Spinal cord (tissue), 10 donors: ENCODE measurements around the gene ARPP19. TPM values are rescaled to one million over a fixed set of nuclear protein-coding genes. Genes with fewer than 3 reads are reported as not detected.
A peak's percentile ranks its signal among the peaks of the same experiment; 100 is the strongest.
"Not testable (repeated sequence)": the region's sequence is repeated elsewhere in the genome, so short reads cannot be mapped to it uniquely, and the experiment has no call there.

Experiments
- DNase-seq, 6 donors: peaks; one replicate each; pipeline versions ENCODE4 v3.0.0 to v3.0.0-alpha.2; 2013 to 2015; ENCODE audit warnings: low spot score in 6 of 6, low read depth in 4 of 6
- H3K27ac ChIP-seq: one replicate; pipeline ENCODE4 v1.5.1; 2013; ENCODE audit warnings: low read depth, low read length, control low read depth
- H3K27me3 ChIP-seq: one replicate; pipeline ENCODE4 v1.6.1; 2013; ENCODE audit warnings: low read length; ENCODE audit not compliant: control insufficient read depth, insufficient read depth
- H3K36me3 ChIP-seq: one replicate; pipeline ENCODE4 v1.6.1; 2013; ENCODE audit warnings: low read length; ENCODE audit not compliant: control insufficient read depth, insufficient read depth
- H3K4me1 ChIP-seq: one replicate; pipeline ENCODE4 v1.6.1; 2013; ENCODE audit warnings: low read length; ENCODE audit not compliant: control insufficient read depth, insufficient read depth
- H3K4me3 ChIP-seq: one replicate; pipeline ENCODE4 v1.5.1; 2013; ENCODE audit warnings: low read depth, low read length, control low read depth
- H3K9me3 ChIP-seq: one replicate; pipeline ENCODE4 v1.6.1; 2013; ENCODE audit warnings: low read length; ENCODE audit not compliant: control insufficient read depth, insufficient read depth
- WGBS: methylation state at CpG from one replicate; pipeline ENCODE4 v1.1.5; 2013; ENCODE audit warnings: missing lambda C conversion rate; ENCODE audit not compliant: insufficient coverage; 5-methylcytosine and 5-hydroxymethylcytosine counted together
- polyA plus RNA-seq, 2 donors: library from polyadenylated mRNA; unstranded; fragments of 120-200 nt; gene quantifications; one replicate each; pipeline ENCODE4 v1.2.1, GENCODE V29; 2013; ENCODE audit not compliant: insufficient read length in 2 of 2
- total RNA-seq, 2 donors: library from RNA; depleted of rRNA in 1 of 2; stranded (reverse); fragments of 120-200 nt in 1 of 2; fragments of >200 nt in 1 of 2; gene quantifications; one replicate each; pipeline versions ENCODE4 v1.2.3 to v1.2.4, GENCODE V29; 2013 to 2014
- donor health status: healthy.

Gene ARPP19
- total and polyA plus RNA-seq, 4 donors: 156 to 285 (median 179) TPM

GRCh38 chr15:52556524-52557273, 12.1 kb downstream of the ARPP19 start:
- Histone ChIP-seq H3K36me3 (no peaks in the 10 kb centered on the region), H3K9me3 (no peaks in the 10 kb centered on the region), H3K27me3 (no peaks in the 10 kb centered on the region), H3K27ac (no peak overlapping the region), H3K4me3 (no peak overlapping the region), H3K4me1 (no peaks in the 10 kb centered on the region)
- no peak for DNase-seq
- WGBS: no CpG with 5 or more reads among the region's 3 CpGs

GRCh38 chr15:52552303-52552702, 16.5 kb downstream of the ARPP19 start:
- H3K9me3 ChIP-seq: no peaks in the 10 kb centered on the region
- no peaks in the 10 kb centered on the region for H3K36me3 ChIP-seq
- no peak overlapping the region for H3K4me3 ChIP-seq
- H3K27ac ChIP-seq: no peak overlapping the region
- no peaks in the 10 kb centered on the region for H3K4me1 ChIP-seq
- no peaks in the 10 kb centered on the region for H3K27me3 ChIP-seq
- WGBS: 0% methylated on average over 1 of the region's 2 CpGs
- no peak for DNase-seq

- no peaks in the 10 kb centered on the region for H3K9me3 ChIP-seq
- no peak overlapping the region for H3K27ac ChIP-seq
- H3K27me3 ChIP-seq: no peaks in the 10 kb centered on the region
- H3K36me3 ChIP-seq: no peaks in the 10 kb centered on the region
- no peaks in the 10 kb centered on the region for H3K4me1 ChIP-seq
- no peak for DNase-seq
- 100% methylated on average over 4 of the region's 6 CpGs for WGBS
- no peak overlapping the region for H3K4me3 ChIP-seq
These were observed 17.1 kb downstream of the ARPP19 start for GRCh38 chr15:52551762-52552161.

- H3K4me1 ChIP-seq, H3K27me3 ChIP-seq, DNase-seq, H3K9me3 ChIP-seq, H3K36me3 ChIP-seq, H3K4me3 ChIP-seq, H3K27ac ChIP-seq: not testable (repeated sequence)
- whole genome bisulfite sequencing: no CpG with 5 or more reads among the region's 1 CpG
These were observed 17.6 kb downstream of the ARPP19 start for GRCh38 chr15:52551186-52551585.

- Histone ChIP-seq H3K4me1 (no peaks in the 10 kb centered on the region), H3K27ac (no peak overlapping the region), H3K36me3 (peaks cover 10% of the 10 kb centered on the region), H3K9me3 (peaks cover 2% of the 10 kb centered on the region), H3K4me3 (no peak overlapping the region), H3K27me3 (no peaks in the 10 kb centered on the region)
- 100% methylated on average over 2 of the region's 5 CpGs for WGBS
- no peak for DNase-seq
These were observed 22.6 kb downstream of the ARPP19 start for GRCh38 chr15:52546031-52546751.

GRCh38 chr15:52540374-52541012, 28.3 kb downstream of the ARPP19 start:
- no peaks in the 10 kb centered on the region for H3K9me3 ChIP-seq
- 85% methylated on average over 2 of the region's 3 CpGs for WGBS
- H3K27ac ChIP-seq: no peak overlapping the region
- no peak overlapping the region for H3K4me3 ChIP-seq
- no peaks in the 10 kb centered on the region for H3K4me1 ChIP-seq
- H3K36me3 ChIP-seq: no peaks in the 10 kb centered on the region
- no peaks in the 10 kb centered on the region for H3K27me3 ChIP-seq
- no peak for DNase-seq

GRCh38 chr15:52537459-52537858, 31.4 kb downstream of the ARPP19 start:
- WGBS: 100% methylated on average over 2 of the region's 8 CpGs
- Histone ChIP-seq H3K36me3 (no peaks in the 10 kb centered on the region), H3K4me1 (no peaks in the 10 kb centered on the region), H3K27me3 (no peaks in the 10 kb centered on the region), H3K9me3 (no peaks in the 10 kb centered on the region), H3K4me3 (no peak overlapping the region), H3K27ac (no peak overlapping the region)
- no peak for DNase-seq

GRCh38 chr15:52532427-52532826, 36.4 kb downstream of the ARPP19 start:
- no peak for DNase-seq
- H3K4me3 ChIP-seq: no peak overlapping the region
- no peaks in the 10 kb centered on the region for H3K27me3 ChIP-seq
- H3K9me3 ChIP-seq: no peaks in the 10 kb centered on the region
- peaks cover 10% of the 10 kb centered on the region for H3K4me1 ChIP-seq
- H3K27ac ChIP-seq: no peak overlapping the region
- no peaks in the 10 kb centered on the region for H3K36me3 ChIP-seq
- WGBS: 77% methylated on average over 2 of the region's 2 CpGs

- Histone ChIP-seq H3K36me3 (no peaks in the 10 kb centered on the region), H3K4me1 (peaks cover 10% of the 10 kb centered on the region), H3K27me3 (no peaks in the 10 kb centered on the region), H3K4me3 (peak overlapping the region; percentile 37), H3K27ac (no peak overlapping the region), H3K9me3 (no peaks in the 10 kb centered on the region)
- 0% methylated on average over 1 of the region's 11 CpGs for WGBS
- DNase-seq: no peak
These were observed 38.9 kb downstream of the ARPP19 start for GRCh38 chr15:52529940-52530339.
